Measurements from ENCODE around the gene HHLA2.

GRCh38 chr3:108319428-108320082 is 23.2 kb downstream of the HHLA2 start:
- TF ChIP-seq CTCF (conservative IDR thresholded peaks at IDR 0.05; ENCODE audit: low read depth, low read length): no peak
- TF ChIP-seq EZH2phosphoT487 (IDR thresholded peaks at IDR 0.05; ENCODE audit: borderline replicate concordance, low read length): no peak
- TF ChIP-seq EZH2 (IDR thresholded peaks at IDR 0.05; ENCODE audit: low read length, unreplicated experiment): no peak

All from PC-3 (cell line).